Stimulated activated CD8-positive, alpha-beta memory T cell treated with anti-CD3 and anti-CD28 coated beads, Interleukin-7, amount 100 ng/mL, for 48 hours (primary cell): Measurements from ENCODE around the gene SLX4.
A peak's percentile ranks its signal among the peaks of the same experiment; 100 is the strongest.

Experiments used
- DNase-seq, 2 donors: peaks; one replicate each; pipeline ENCODE4 v3.0.0-alpha.2; 2020; ENCODE audit warnings: low read depth in 1 of 2; ENCODE audit errors: extremely low read depth in 1 of 2

SLX4 gene

GRCh38 chr16:3583303-3584038 lies 27.9 kb downstream of the SLX4 start:
- no peak for DNase-seq

- DNase-seq = no peak
Observed at GRCh38 chr16:3582276-3583165, 28.9 kb downstream of the SLX4 start.

GRCh38 chr16:3581392-3581791 lies 30.0 kb downstream of the SLX4 start:
- no peak for DNase-seq

DNA sequence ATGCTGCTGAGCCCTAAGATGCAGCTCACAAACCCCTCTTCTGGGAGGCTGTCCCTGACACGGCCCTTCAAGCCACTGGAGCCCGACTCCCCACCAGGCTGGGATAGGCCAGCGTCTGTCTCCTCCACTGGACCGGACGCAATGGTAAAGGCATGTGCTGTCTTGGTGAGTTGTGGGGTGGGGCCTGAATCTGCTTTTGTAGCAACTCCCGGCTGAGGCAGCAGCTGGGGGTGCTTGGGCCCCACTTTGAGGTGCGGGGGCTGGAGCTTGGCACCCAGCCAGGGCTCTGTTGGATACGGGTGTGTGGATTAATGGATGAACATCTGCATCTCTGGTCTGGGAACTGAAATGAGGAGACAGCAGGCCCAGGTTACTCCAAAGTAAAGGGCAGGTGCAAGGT lies 30.7 kb downstream of the SLX4 start:
- no peak for DNase-seq

- DNase-seq = no peak
Observed at GRCh38 chr16:3580251-3580651, 31.2 kb downstream of the SLX4 start.

DNA sequence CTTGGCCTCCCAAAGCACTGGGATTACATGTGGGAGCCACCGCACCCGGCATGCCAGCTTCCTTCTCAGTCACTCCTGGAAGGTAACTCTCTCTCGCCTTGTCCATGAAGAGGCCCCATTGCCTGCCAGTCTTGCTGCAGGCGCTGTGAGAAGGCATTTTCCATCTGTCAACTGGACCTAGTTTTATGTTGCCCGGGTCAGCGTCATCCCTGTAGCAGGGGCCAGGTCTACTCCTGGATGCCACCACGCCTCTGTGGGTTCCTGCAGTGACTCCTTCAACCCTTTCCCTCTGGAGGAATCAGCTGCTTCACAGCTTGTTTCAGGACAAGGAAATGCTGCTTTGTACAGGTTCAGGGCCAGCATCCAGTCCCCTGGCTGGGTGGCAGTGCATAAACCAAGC lies 31.6 kb downstream of the SLX4 start:
- no peak for DNase-seq

DNA sequence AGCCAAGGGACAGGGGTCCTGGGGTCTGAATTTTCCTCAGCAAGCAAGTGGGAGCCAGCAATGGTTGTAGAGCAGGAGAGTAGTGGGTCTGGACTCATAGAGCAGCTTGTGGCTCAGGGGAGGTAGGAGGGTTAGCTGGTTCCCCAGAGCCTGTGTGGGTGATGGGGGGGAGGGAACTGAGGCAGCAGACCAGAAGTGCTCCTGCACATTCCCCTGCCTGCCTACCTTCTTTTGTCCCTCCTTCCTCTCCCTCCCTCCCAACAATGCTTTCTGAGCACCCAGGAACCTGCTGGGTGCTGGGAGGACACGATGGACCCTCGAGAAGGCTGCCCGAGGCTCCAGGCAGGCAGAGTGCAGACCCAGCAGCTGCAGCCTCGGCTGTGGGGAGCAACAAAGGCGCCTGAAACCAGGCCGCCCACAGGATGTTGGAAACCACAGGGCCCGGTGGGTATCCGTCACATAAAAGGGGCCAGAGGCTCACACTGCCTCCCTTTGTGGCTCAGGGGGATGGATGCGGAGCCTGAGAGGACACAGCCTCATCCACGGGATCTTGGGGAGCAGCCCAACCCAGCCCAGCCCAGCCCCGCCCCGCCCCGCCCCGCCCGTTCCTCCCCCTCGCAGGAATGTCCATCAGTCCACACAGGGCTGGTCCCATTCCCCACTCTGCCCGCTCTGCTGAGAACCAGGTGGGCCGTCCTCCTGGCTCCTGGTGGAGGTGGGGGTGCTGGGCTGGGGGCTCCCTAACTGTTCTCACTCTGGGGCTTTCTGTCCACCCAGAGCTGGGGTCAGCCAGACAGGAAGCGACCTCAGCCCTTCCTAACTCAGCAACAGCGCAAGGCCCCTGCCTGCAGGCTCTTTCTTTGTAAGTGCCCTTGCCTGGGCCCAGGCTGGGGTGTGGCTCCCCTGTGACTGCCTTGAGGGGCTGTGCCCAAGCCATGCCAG lies 32.5 kb downstream of the SLX4 start:
- peak; percentile 60 to 74 for DNase-seq

GRCh38 chr16:3578121-3578520 lies 33.3 kb downstream of the SLX4 start:
- DNase-seq = peak in 1 of 2 donors; percentile 30

DNA sequence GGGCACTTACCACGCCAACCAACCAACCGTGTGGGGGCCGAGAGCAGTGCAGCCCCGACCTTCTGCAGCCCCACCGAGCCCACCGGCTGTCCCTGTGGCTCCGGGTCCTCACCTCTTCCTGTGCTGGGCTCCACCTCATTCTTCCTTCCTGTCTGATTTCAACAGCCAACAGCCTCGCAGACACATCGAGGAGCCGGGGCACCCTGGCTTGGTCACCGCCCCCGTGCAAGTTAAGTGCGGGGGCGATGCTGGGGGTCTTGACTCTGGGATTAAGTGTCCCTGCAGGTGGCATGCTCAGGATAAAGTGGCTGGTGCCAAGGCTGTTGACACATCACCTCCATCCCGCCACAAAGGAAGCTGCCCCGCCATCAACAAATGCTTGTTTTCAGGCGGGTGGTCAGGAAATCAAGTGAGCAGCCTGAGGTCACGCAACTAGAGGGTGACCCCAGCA lies 34.1 kb downstream of the SLX4 start, which contains the start of gene NLRC3:
NLRC3 (minus strand) TSS at position 102 of the 451 bp plus-strand sequence. CDS start 12,367 bp downstream, outside the sequence.
- peak in 1 of 2 donors; percentile 40 for DNase-seq

- DNase-seq = no peak
Observed at GRCh38 chr16:3576211-3576610, 35.2 kb downstream of the SLX4 start.

- no peak for DNase-seq
Observed at GRCh38 chr16:3575491-3575890, 35.9 kb downstream of the SLX4 start.

- no peak for DNase-seq
Observed at GRCh38 chr16:3574195-3574594, 37.2 kb downstream of the SLX4 start.

- no peak for DNase-seq
Observed at GRCh38 chr16:3573146-3573815, 38.1 kb downstream of the SLX4 start.

- DNase-seq = no peak
Observed at GRCh38 chr16:3570420-3571062, 40.9 kb downstream of the SLX4 start.

DNA sequence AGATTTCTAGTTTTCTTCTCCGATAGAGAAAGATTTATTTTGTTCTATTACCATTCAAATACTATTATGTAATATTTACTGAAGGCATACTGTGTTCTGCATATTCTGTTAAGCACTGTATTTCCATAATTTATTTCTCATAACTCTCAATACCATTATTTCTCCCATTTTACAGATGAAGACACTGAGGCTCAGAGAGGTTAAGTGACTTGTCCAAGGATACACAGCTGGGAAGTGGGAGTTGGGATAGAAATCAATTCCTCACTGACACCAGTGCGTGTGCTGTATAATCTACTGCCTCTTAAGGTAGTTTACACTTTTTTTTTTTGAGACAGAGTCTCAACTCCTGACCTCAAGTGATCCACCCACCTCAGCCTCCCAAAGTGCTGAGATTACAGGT lies 41.6 kb downstream of the SLX4 start:
- DNase-seq = no peak

DNA sequence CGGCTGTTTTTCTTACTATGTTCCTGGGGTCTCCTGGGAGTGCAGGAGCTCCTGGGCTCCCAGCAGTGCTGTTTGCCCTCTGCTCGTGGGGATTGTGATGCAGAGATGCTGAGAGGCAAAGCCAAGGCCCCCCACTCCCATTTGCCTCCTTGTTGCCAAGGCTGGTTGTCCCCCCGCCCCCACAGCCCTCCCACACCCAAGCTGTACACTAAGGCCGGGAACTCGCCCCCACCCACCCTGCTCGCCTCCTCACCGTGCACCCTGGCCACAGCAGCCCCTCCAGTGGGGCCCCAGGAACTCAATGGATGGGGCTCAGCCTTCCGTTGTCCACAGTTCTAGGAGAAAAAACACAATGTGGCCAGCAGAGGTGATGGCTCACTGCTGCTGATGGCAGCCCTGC lies 44.4 kb downstream of the SLX4 start:
- DNase-seq = no peak

GRCh38 chr16:3564889-3565141 lies 46.6 kb downstream of the SLX4 start:
- no peak for DNase-seq

GRCh38 chr16:3564130-3564888 lies 47.1 kb downstream of the SLX4 start:
- DNase-seq = no peak

DNA sequence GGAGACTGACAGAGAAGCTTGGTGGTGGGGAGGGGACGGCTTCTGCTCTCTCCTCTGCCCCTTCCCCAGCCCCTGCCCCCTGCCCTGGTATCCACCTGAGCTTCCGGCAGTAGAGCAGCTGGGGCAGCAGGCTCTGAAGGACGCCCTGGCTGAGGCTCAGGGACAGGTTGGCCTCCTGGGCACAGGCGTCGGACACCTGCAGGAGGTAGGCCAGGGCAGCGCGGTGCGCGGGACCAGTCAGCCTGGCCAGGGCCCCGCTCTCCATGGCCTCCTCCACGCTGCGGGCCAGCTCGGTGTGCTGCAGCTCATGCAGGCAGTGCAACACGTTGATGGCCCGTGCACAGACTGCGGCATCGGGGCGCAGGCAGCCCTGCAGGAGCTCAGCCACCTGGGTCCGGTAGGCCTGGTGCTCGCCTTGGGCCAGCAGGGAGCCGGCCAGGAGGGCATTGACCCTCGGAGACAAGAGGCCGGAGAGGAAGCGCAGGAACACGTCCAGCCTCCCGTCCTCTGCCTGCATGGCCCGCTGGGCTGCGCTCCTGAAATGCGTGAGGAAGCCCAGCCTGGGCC lies 48.4 kb downstream of the SLX4 start:
- no peak for DNase-seq
